ENCODE results near the gene SMARCA2.

DNA sequence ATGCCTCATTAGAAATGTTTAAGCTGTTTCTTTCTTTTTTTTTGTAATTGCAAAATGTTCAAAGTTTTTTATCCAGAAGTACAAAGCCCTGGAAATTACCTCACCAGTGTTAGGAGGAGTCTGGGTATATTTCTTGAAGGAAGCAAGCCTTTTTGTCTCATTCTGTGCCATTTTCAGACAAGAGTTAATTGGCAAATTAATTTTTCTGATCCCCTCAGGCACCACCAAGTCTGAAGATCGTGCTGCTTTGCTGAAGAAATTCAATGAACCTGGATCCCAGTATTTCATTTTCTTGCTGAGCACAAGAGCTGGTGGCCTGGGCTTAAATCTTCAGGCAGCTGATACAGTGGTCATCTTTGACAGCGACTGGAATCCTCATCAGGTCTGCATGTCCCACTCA, 94.9 kb downstream of the SMARCA2 start:
- TF ChIP-seq, protein P1, sequence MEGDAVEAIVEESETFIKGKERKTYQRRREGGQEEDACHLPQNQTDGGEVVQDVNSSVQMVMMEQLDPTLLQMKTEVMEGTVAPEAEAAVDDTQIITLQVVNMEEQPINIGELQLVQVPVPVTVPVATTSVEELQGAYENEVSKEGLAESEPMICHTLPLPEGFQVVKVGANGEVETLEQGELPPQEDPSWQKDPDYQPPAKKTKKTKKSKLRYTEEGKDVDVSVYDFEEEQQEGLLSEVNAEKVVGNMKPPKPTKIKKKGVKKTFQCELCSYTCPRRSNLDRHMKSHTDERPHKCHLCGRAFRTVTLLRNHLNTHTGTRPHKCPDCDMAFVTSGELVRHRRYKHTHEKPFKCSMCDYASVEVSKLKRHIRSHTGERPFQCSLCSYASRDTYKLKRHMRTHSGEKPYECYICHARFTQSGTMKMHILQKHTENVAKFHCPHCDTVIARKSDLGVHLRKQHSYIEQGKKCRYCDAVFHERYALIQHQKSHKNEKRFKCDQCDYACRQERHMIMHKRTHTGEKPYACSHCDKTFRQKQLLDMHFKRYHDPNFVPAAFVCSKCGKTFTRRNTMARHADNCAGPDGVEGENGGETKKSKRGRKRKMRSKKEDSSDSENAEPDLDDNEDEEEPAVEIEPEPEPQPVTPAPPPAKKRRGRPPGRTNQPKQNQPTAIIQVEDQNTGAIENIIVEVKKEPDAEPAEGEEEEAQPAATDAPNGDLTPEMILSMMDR (IDR thresholded peaks at IDR 0.05) = no peak
- TF ChIP-seq, protein P2, sequence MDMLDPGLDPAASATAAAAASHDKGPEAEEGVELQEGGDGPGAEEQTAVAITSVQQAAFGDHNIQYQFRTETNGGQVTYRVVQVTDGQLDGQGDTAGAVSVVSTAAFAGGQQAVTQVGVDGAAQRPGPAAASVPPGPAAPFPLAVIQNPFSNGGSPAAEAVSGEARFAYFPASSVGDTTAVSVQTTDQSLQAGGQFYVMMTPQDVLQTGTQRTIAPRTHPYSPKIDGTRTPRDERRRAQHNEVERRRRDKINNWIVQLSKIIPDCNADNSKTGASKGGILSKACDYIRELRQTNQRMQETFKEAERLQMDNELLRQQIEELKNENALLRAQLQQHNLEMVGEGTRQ (IDR thresholded peaks at IDR 0.05) = no peak
- TF ChIP-seq, protein P3, sequence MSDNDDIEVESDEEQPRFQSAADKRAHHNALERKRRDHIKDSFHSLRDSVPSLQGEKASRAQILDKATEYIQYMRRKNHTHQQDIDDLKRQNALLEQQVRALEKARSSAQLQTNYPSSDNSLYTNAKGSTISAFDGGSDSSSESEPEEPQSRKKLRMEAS (IDR thresholded peaks at IDR 0.05) = no peak
- TF ChIP-seq POLR2A (IDR thresholded peaks at IDR 0.05; ENCODE audit: low read length) (no peak), EP300 (IDR thresholded peaks at IDR 0.05) (no peak), ZFP36 (IDR thresholded peaks at IDR 0.05; ENCODE audit: borderline replicate concordance, partially characterized antibody) (no peak), JUN (IDR thresholded peaks at IDR 0.05) (no peak), HDAC2 (IDR thresholded peaks at IDR 0.05) (no peak), RFX5 (IDR thresholded peaks at IDR 0.05) (no peak), NR3C1 (IDR thresholded peaks at IDR 0.05) (no peak), SMC3 (IDR thresholded peaks at IDR 0.05) (no peak), JUNB (IDR thresholded peaks at IDR 0.05) (no peak)
- TF ChIP-seq, protein P4, sequence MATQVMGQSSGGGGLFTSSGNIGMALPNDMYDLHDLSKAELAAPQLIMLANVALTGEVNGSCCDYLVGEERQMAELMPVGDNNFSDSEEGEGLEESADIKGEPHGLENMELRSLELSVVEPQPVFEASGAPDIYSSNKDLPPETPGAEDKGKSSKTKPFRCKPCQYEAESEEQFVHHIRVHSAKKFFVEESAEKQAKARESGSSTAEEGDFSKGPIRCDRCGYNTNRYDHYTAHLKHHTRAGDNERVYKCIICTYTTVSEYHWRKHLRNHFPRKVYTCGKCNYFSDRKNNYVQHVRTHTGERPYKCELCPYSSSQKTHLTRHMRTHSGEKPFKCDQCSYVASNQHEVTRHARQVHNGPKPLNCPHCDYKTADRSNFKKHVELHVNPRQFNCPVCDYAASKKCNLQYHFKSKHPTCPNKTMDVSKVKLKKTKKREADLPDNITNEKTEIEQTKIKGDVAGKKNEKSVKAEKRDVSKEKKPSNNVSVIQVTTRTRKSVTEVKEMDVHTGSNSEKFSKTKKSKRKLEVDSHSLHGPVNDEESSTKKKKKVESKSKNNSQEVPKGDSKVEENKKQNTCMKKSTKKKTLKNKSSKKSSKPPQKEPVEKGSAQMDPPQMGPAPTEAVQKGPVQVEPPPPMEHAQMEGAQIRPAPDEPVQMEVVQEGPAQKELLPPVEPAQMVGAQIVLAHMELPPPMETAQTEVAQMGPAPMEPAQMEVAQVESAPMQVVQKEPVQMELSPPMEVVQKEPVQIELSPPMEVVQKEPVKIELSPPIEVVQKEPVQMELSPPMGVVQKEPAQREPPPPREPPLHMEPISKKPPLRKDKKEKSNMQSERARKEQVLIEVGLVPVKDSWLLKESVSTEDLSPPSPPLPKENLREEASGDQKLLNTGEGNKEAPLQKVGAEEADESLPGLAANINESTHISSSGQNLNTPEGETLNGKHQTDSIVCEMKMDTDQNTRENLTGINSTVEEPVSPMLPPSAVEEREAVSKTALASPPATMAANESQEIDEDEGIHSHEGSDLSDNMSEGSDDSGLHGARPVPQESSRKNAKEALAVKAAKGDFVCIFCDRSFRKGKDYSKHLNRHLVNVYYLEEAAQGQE (IDR thresholded peaks at IDR 0.05) = no peak

Measured in A549 (cell line).